HG03439 (cell line): ENCODE results near the gene TUBB8.
"Not testable (repeated sequence)": the region's sequence is repeated elsewhere in the genome, so short reads cannot be mapped to it uniquely, and the experiment has no call there.

ENCODE experiments used
- ATAC-seq: cut with Tn5 transposase; IDR thresholded peaks from one replicate; pipeline ENCODE4 v1.9.1; 2021; ENCODE audit warnings: mild to moderate bottlenecking, moderate library complexity; ENCODE audit not compliant: unreplicated experiment

The TUBB8 gene

DNA sequence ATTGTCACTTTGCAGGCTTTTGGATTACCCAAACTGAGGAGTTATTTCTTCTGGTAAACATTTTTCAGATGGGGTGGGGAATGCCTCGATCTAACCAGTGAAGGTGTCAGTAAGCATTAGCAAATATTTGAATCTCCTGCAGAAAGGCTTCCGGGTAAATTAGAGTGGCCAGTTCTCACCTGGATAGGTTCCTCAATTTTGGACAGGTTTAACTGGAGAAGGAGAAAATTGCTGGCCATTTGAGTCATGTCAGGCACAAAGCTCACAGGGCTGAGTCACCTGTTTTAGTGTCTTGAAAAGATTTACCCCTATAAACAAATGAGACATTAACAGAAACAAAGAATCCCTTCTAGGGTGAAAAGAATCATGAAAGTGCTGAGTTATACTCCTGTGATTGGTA is 830 bp upstream of the TUBB8 start:
- not testable (repeated sequence) for ATAC-seq

DNA sequence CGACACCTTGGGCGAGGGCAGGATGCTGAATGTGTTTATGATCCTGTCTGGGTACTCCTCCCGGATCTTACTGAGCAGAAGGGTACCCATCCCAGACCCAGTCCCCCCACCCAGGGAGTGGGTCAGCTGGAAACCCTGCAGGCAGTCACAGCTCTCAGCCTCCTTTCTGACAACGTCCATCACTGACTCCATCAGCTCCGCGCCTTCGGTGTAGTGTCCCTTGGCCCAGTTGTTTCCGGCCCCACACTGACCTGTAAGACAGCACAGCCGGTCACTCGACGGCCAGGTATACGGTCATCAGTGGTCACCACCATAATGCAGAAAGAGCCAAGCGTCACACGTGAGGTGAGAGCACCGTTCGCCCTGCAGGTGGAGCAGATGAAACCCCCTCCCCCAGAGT is 1.2 kb downstream of the TUBB8 start:
- not testable (repeated sequence) for ATAC-seq

DNA sequence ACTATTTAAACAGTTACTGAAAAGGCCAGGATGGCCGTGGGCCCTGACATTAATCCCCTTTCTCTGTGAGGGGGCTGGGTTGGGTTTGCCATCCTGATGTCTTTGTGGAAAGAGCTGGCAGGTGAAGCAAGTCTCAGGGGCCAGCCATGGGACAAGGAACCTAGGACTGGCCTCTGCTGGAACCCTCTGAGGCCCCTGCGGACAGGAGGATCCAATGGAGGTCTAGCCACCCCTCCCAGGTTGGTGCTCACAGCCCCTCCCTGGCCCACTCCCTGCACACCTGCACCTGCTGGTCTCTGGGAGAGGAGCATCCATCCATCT is 35.8 kb downstream of the TUBB8 start:
- not testable (repeated sequence) for ATAC-seq

DNA sequence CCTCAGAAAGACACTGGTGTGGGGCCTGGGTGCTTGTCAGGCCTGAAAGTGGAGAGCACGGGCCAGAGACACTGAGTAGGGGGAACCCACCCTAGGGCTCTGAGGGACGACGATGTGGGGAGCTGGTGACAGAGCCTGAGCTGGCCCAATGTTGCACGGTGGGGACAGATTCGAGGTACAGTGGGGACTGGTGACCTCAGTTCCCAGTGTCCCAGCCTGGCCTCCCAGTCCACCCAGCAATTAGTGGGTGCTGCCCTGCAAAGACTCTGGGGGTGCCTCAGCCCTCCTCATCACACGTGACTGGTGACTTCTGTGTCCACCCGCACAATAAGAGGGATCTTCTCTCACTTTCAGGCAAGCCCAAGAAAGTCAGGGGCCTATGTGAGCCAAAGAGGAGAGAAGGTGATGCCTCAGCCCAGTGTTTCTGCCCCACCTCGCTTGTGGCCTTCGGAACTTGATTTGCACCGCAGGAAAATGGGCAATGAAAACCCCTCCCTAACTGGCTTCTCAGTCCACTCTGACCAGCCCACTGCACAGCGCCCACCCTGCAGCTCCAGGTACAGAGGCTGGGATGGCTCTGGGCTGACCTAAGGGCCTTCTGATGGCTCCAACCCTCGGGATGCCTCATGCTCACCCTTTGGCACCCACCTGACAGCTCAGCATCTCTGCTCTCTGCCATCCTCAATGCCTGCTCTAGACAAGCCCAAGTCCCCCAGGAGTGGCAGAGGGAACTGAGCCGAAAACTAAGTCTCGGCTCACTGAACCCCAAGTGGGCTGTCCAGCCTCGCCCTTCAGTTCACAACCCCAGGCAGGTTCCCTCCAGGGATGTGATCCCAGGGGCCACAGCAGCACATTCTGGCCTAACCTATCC is 36.4 kb downstream of the TUBB8 start:
- not testable (repeated sequence) for ATAC-seq

DNA sequence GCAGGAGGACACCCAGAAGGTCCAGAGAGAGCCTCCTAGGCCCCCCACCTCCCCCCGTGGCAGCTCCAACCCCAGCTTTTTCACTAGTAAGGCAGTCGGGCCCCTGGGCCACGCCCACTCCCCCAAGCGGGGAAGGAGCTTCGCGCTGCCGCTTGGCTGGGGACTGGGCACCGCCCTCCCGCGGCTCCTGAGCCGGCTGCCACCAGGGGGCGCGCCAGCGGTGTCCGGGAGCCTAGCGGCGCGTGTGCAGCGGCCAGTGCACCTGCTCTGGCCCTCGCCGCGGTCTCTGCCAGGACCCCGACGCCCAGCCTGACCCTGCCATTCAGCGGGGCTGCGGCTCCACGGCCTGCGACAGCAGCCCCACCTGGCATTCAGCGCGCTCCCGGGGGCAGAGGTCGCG is 37.8 kb downstream of the TUBB8 start:
- ATAC-seq, result not testable (repeated sequence)

DNA sequence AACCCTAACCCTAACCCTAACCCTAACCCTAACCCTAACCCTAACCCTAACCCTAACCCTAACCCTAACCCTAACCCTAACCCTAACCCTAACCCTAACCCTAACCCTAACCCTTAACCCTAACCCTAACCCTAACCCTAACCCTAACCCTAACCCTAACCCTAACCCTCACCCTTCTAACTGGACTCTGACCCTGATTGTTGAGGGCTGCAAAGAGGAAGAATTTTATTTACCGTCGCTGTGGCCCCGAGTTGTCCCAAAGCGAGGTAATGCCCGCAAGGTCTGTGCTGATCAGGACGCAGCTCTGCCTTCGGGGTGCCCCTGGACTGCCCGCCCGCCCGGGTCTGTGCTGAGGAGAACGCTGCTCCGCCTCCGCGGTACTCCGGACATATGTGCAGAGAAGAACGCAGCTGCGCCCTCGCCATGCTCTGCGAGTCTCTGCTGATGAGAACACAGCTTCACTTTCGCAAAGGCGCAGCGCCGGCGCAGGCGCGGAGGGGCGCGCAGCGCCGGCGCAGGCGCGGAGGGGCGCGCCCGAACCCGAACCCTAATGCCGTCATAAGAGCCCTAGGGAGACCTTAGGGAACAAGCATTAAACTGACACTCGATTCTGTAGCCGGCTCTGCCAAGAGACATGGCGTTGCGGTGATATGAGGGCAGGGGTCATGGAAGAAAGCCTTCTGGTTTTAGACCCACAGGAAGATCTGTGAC is 38.7 kb downstream of the TUBB8 start:
- not testable (repeated sequence) for ATAC-seq
